GM12878 (cell line): ENCODE measurements around the gene UBE2F. TPM values are rescaled to one million over a fixed set of nuclear protein-coding genes. Genes with fewer than 3 reads are reported as not detected.

Source experiments
- ATAC-seq: fragments of 200-7000 bp; cut with Tn5 transposase; 3 replicates; pipeline ENCODE4 v1.9.1; 2020; ENCODE audit warnings: mild to moderate bottlenecking, moderate library complexity
- BruUV-seq: library from RNA; stranded (reverse); fragments of 400-500 nt; replicated peaks from 2 replicates; lab custom pipeline; 2021; lab: Mats Ljungman, UMichigan
- CTCF ChIA-PET: fragments of 300-600 bp; sonication (Branson Sonifier 250); formaldehyde crosslinking; extraction: SDS; loops from one replicate; lab custom pipeline; 2021; ENCODE audit warnings: inconsistent platforms; lab: Yijun Ruan, JAX
- POLR2A ChIA-PET: fragments of 350-600 bp; formaldehyde crosslinking; extraction: SDS; loops from one replicate; lab custom pipeline; 2021; ENCODE audit warnings: inconsistent platforms; lab: Charles Lee
- RAD21 ChIA-PET: fragments of 300-600 bp; sonication (Branson Sonifier 250); formaldehyde crosslinking; loops from one replicate; lab custom pipeline; 2023; ENCODE audit warnings: antibody characterized with exemption; ENCODE audit not compliant: unreplicated experiment; lab: Charles Lee
- SMC1A ChIA-PET: fragments of 300-600 bp; sonication (Branson Sonifier 250); formaldehyde crosslinking; loops from one replicate; lab custom pipeline; 2023; ENCODE audit not compliant: unreplicated experiment, uncharacterized antibody; lab: Charles Lee
- DNase-seq: peaks from one replicate; pipeline ENCODE4 v3.0.0-alpha.2; 2011; ENCODE audit warnings: low read depth, low spot score
- FAIRE-seq: peaks from 3 replicates; lab custom pipeline; 2011; peaks lifted over from hg19 to GRCh38; lab: Jason Lieb, UNC
- H2AFZ ChIP-seq: 2 replicates; pipeline ENCODE4 v1.6.0; 2011; ENCODE audit warnings: low read depth, low read length, control low read depth; ENCODE audit not compliant: control insufficient read depth
- H3K27ac ChIP-seq: 2 replicates; pipeline ENCODE4 v1.5.1; 2011; ENCODE audit warnings: control low read depth; ENCODE audit not compliant: control insufficient read depth, insufficient read depth
- H3K27me3 ChIP-seq, 2 experiments: replicated peaks in 1 of 2; 2 replicates each; pipeline versions ENCODE4 v1.6.0 to v1.6.1; 2011; ENCODE audit warnings: low read length in 1 of 2; ENCODE audit not compliant: control insufficient read depth in 2 of 2, insufficient read depth in 2 of 2
- H3K36me3 ChIP-seq, 2 experiments: 2 replicates each; pipeline ENCODE4 v1.5.1; 2011; ENCODE audit warnings: low read length in 1 of 2; ENCODE audit not compliant: control insufficient read depth in 2 of 2, insufficient read depth in 2 of 2
- H3K4me1 ChIP-seq: 2 replicates; pipeline ENCODE4 v1.6.1; 2011; ENCODE audit warnings: mild to moderate bottlenecking, low read length, moderate library complexity, mixed read lengths; ENCODE audit not compliant: control insufficient read depth, insufficient read depth
- H3K4me2 ChIP-seq: 2 replicates; pipeline ENCODE4 v1.6.0; 2011; ENCODE audit warnings: control low read depth; ENCODE audit not compliant: control insufficient read depth, insufficient read depth
- H3K4me3 ChIP-seq: fragments of 200-600 bp; sonication (generic); 2 replicates; pipeline ENCODE4 v1.5.1; 2016
- H3K79me2 ChIP-seq: 2 replicates; pipeline ENCODE4 v1.6.0; 2011; ENCODE audit warnings: low read length; ENCODE audit not compliant: control insufficient read depth, insufficient read depth
- H3K9ac ChIP-seq: 2 replicates; pipeline ENCODE4 v1.8.0; 2011; ENCODE audit warnings: low read length, control low read depth, mixed read lengths; ENCODE audit not compliant: control insufficient read depth, insufficient read depth
- H3K9me3 ChIP-seq: replicated peaks from 3 replicates; pipeline ENCODE4 v1.5.1; 2011; ENCODE audit warnings: mild to moderate bottlenecking, low read length; ENCODE audit not compliant: control insufficient read depth, insufficient read depth
- H4K20me1 ChIP-seq: 2 replicates; pipeline ENCODE4 v1.6.0; 2011; ENCODE audit not compliant: control insufficient read depth, insufficient read depth
- BCL3 ChIP-seq: IDR thresholded peaks from 2 replicates; pipeline ENCODE4 v1.6.1; 2011; ENCODE audit warnings: borderline replicate concordance, low read depth, mild to moderate bottlenecking, moderate library complexity, low read length; ENCODE audit not compliant: insufficient read depth, poor library complexity, severe bottlenecking
- CREB1 ChIP-seq: IDR thresholded peaks from 2 replicates; pipeline ENCODE4 v1.6.1; 2012; ENCODE audit warnings: low read depth, mild to moderate bottlenecking, inconsistent platforms
- CTCF ChIP-seq, 3 experiments: IDR thresholded peaks in 2 of 3; conservative IDR thresholded peaks in 1 of 3; 2 replicates each; pipeline ENCODE4 v1.5.1; 2011; ENCODE audit warnings: low read depth in 3 of 3, low read length in 3 of 3, mild to moderate bottlenecking in 3 of 3, control low read depth in 2 of 3, moderate library complexity in 2 of 3, inconsistent platforms in 1 of 3, mixed read lengths in 1 of 3; ENCODE audit not compliant: control insufficient read depth in 2 of 3, insufficient read depth in 1 of 3; ENCODE audit errors: extremely low read depth in 1 of 3
- FOXK2 ChIP-seq: fragments of 450-650 bp; IDR thresholded peaks from 2 replicates; pipeline ENCODE4 v1.6.1; 2017; ENCODE audit warnings: mild to moderate bottlenecking, moderate library complexity
- HDAC6 ChIP-seq: fragments of 200-600 bp; sonication (generic); IDR thresholded peaks from one replicate; pipeline ENCODE4 v1.8.0; 2017; ENCODE audit warnings: antibody characterized with exemption; ENCODE audit not compliant: unreplicated experiment
- MYB ChIP-seq: fragments of 150-350 bp; IDR thresholded peaks from 2 replicates; pipeline ENCODE4 v1.6.1; 2014; ENCODE audit warnings: mild to moderate bottlenecking, low read depth, low read length, borderline replicate concordance
- PAX8 ChIP-seq: fragments of 450-650 bp; IDR thresholded peaks from 2 replicates; pipeline ENCODE4 v1.6.1; 2017; ENCODE audit warnings: mild to moderate bottlenecking, moderate library complexity
- PML ChIP-seq: IDR thresholded peaks from 2 replicates; pipeline ENCODE4 v1.6.1; 2012; ENCODE audit warnings: low read length, inconsistent platforms
- POLR2AphosphoS2 ChIP-seq: IDR thresholded peaks from 2 replicates; pipeline ENCODE4 v1.6.1; 2011; ENCODE audit warnings: low read depth, mild to moderate bottlenecking, low read length, improper control_type of control experiment, moderate library complexity
- POU2F2 ChIP-seq: IDR thresholded peaks from 3 replicates; pipeline ENCODE4 v1.6.1; 2011; ENCODE audit warnings: low read depth, mild to moderate bottlenecking, low read length, borderline replicate concordance
- SMAD1 ChIP-seq: fragments of 450-650 bp; IDR thresholded peaks from 2 replicates; pipeline ENCODE4 v1.6.1; 2018; ENCODE audit warnings: mild to moderate bottlenecking, low read depth; ENCODE audit not compliant: partially characterized antibody
- SMARCA5 ChIP-seq: fragments of 450-650 bp; IDR thresholded peaks from 2 replicates; pipeline ENCODE4 v1.6.1; 2017; ENCODE audit warnings: mild to moderate bottlenecking
- SREBF2 ChIP-seq: IDR thresholded peaks from 2 replicates; pipeline ENCODE4 v1.6.1; 2012; ENCODE audit warnings: mild to moderate bottlenecking, low read length
- SRF ChIP-seq, 2 experiments: IDR thresholded peaks; 2 replicates each; pipeline ENCODE4 v1.6.1; 2011; ENCODE audit warnings: low read depth in 2 of 2, low read length in 2 of 2, mild to moderate bottlenecking in 1 of 2, moderate library complexity in 1 of 2
- ZNF217 ChIP-seq: fragments of 450-650 bp; IDR thresholded peaks from 2 replicates; pipeline ENCODE4 v1.6.1; 2017; ENCODE audit warnings: antibody characterized with exemption, mild to moderate bottlenecking
- WGBS: methylation state at CpG from one replicate; pipeline ENCODE4 v1.1.6; 2016; ENCODE audit warnings: low lambda C conversion rate; ENCODE audit not compliant: insufficient replicate concordance, insufficient coverage; ENCODE audit errors: missing lambda C conversion rate; 5-methylcytosine and 5-hydroxymethylcytosine counted together
- in situ Hi-C: fragments of 300-500 bp; cut with MboI; formaldehyde crosslinking; loops from 9 replicates; pipeline ENCODE4 v1.14.3; 2018; ENCODE audit warnings: mixed read lengths
- intact Hi-C: fragments of 100-400 bp; cut with micrococcal nuclease; formaldehyde crosslinking; loops from one replicate; pipeline ENCODE4 v1.14.2; 2022; ENCODE audit not compliant: unreplicated experiment
- polyA plus RNA-seq, 11 experiments: library from polyadenylated mRNA; depleted of rRNA in 4 of 11; unstranded in 6 of 11; stranded (reverse) in 5 of 11; fragments of >200 nt; fragmentation: Nextera tagmentation in 4 of 11; fragmentation: Illumina TruSeq in 1 of 11; extraction: Ambion mirVana in 4 of 11; extraction: Trizol in 1 of 11; gene quantifications; 1 replicate in 1 of 11; 2 replicates in 10 of 11; pipeline versions ENCODE4 v1.2.1 to v1.2.3, GENCODE V29; 2011 to 2016; ENCODE audit warnings: inconsistent platforms in 2 of 11, missing spikeins in 2 of 11, low read depth in 1 of 11
- total RNA-seq, 4 experiments: library from RNA; depleted of rRNA in 3 of 4; stranded (reverse); fragments of >200 nt in 3 of 4; fragmentation: Illumina TruSeq in 1 of 4; extraction: Trizol in 1 of 4; gene quantifications; 2 replicates each; pipeline versions ENCODE4 v1.2.1 to v1.2.3, GENCODE V29; 2013 to 2021

UBE2F gene
- total and polyA plus RNA-seq, 10 of the 15 experiments (the other 5 are each of a cell fraction or from before 2014, with no cell fraction given) = 12.3 to 64.4 (median 31.5) TPM

DNA sequence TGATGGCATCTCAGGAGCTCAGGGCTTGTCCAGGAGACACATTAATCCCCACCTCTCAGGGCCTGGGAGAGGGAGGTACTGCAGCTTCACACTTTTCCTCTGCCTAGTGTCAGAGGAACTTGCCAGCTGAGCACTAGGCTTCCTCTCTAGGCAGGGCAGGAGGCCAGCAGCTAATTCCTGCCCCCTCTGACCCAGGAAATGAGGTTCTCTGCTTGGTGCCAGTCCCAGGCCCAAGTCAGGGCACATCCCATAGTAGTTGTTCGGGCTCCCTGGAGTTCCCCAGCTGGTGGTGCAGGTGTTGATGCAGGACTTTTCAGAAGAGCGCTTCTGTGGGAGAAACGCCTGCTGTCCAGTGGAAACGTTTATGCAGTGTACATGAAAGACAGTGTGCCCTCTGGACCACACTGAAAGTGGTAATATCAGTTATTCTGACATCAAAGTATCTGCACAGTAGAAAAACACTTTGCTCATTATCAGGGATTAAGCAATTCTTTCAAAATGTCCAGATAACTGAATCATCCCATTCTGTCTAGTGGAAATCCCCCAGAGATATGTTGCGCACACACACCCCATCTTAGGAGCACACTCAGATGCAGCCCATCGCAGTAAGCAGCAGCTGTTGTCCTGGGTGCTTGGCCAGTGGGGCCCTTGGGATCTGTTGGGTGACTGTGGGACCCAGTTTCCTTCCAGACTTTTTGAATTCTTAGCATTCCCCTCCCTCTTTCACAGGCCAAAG, 76.2 kb downstream of the UBE2F start:
- Histone ChIP-seq H3K4me2 (no peak overlapping the region), H3K27ac (no peak overlapping the region), H3K4me3 (no peak overlapping the region), H3K79me2 (no peaks in the 10 kb centered on the region), H3K9me3 (no peaks in the 10 kb centered on the region), H3K9ac (no peak overlapping the region), H3K27me3 (no peaks in the 10 kb centered on the region), H4K20me1 (no peaks in the 10 kb centered on the region)
- intact Hi-C loops = no loop called here
- no TSS peak for BruUV-seq
- WGBS = 78% methylated on average over 6 of the region's 6 CpGs
- RAD21 ChIA-PET = no interaction called here
- SMC1A ChIA-PET = interaction anchor here (2.1 kb wide), 1 partner anchor 15 kb away, joined by 6 read pairs; no protein-coding TSS in a partner anchor
- POLR2A ChIA-PET = no interaction called here
- TF ChIP-seq PAX8 (no peak), PML (no peak), POLR2AphosphoS2 (no peak)
- TF ChIP-seq, all 136 proteins: peak for 0
- Histone ChIP-seq H3K36me3 (peaks cover 3 to 5% of the 10 kb centered on the region in 2 experiments; a peak in 3 of 4 replicates), H3K4me1 (no peaks in the 10 kb centered on the region), H2AFZ (no peak overlapping the region)
- in situ Hi-C loops = no loop called here
- ATAC-seq (no peak), FAIRE-seq (no peak), DNase-seq (no peak)
- CTCF ChIA-PET = no interaction called here

DNA sequence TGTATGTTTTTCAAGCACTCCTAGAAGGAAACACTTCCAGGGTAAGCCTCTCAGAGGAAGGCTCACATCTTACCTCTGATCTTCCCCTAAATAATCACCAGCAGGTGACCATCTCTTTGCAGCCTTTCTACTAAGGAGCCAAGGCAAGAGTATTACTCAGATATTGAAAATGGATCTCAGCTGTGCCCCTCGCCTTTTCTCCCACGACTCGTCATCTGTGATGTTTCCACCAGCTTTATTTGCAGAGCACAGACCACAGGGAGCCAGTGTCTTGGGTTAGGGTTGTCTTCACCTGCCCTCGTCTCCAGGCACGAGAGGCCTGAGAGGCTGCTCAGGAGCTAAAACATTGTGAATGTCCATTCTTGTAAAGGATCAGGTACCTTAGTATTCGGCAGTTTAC, 77.0 kb downstream of the UBE2F start:
- WGBS = 80% methylated on average over 6 of the region's 6 CpGs
- intact Hi-C loops = no loop called here
- no peak overlapping the region for H3K4me2 ChIP-seq
- H3K36me3 ChIP-seq = peaks cover 0 to 2% of the 10 kb centered on the region in 2 experiments; a peak in 3 of 4 replicates
- BruUV-seq = no TSS peak
- no peaks in the 10 kb centered on the region for H3K4me1 ChIP-seq
- H3K9me3 ChIP-seq = no peaks in the 10 kb centered on the region
- ATAC-seq (no peak), FAIRE-seq (no peak), DNase-seq (no peak)
- no peak overlapping the region for H3K9ac ChIP-seq
- ChIA-PET CTCF (no interaction called here), SMC1A (no interaction called here), RAD21 (no interaction called here), POLR2A (no interaction called here)
- no peak overlapping the region for H2AFZ ChIP-seq
- no peak overlapping the region for H3K4me3 ChIP-seq
- no peaks in the 10 kb centered on the region for H3K27me3 ChIP-seq
- H3K27ac ChIP-seq = no peak overlapping the region
- in situ Hi-C loops = no loop called here
- H3K79me2 ChIP-seq = no peaks in the 10 kb centered on the region
- no peaks in the 10 kb centered on the region for H4K20me1 ChIP-seq
- TF ChIP-seq HDAC6 (no peak), CREB1 (no peak), SMAD1 (no peak), CTCF (IDR thresholded peaks at IDR 0.05 in 2 of 3, conservative IDR thresholded peaks at IDR 0.05 in 1 of 3; ENCODE audit: control insufficient read depth in 2 of 3, extremely low read depth in 1 of 3, insufficient read depth in 1 of 3, low read depth in 3 of 3, low read length in 3 of 3) (no peak), FOXK2 (no peak), ZNF217 (no peak), SMARCA5 (no peak), SRF (IDR thresholded peaks at IDR 0.05; ENCODE audit: low read depth in 2 of 2, low read length in 2 of 2) (no peak), PAX8 (no peak), BCL3 (no peak), MYB (no peak), SREBF2 (no peak), POU2F2 (no peak)
